Measurements from ENCODE around the gene VGF.
"Not testable (repeated sequence)": the region's sequence is repeated elsewhere in the genome, so short reads cannot be mapped to it uniquely, and the experiment has no call there.

VGF gene

DNA sequence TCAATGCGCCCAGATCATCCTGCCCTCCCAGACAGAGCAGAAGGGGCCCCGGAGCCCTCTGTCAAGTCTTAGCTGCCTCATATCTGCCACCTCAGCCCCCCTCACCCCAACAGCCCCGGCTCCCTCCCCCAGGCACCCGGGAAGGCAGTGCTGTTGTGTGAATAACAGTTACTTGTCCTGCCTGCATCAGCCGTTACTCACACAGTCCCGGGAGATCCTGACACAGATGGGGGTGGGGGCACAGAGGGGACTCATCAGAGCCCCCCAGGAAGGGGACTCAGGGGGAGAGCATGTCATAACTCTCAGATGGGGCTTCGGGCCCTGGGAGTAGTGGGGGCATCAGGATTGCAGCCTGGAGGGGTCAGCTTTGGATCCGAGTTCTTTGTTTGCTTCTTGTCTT, 50.9 kb downstream of the VGF start:
- DNase-seq = no peak

GRCh38 chr7:101113836-101114235, 51.5 kb downstream of the VGF start:
- no peak for DNase-seq

- DNase-seq = not testable (repeated sequence)
Observed at GRCh38 chr7:101113140-101113539, 52.2 kb downstream of the VGF start.
